Activated naive CD4-positive, alpha-beta T cell treated with Interleukin-2 at 50 U/mL for 16 hours (primary cell): Measurements from ENCODE around the gene CAVIN2.

Experiments used
- DNase-seq: peaks from one replicate; pipeline ENCODE4 v3.0.0-alpha.2; 2020

The CAVIN2 gene, protein sequence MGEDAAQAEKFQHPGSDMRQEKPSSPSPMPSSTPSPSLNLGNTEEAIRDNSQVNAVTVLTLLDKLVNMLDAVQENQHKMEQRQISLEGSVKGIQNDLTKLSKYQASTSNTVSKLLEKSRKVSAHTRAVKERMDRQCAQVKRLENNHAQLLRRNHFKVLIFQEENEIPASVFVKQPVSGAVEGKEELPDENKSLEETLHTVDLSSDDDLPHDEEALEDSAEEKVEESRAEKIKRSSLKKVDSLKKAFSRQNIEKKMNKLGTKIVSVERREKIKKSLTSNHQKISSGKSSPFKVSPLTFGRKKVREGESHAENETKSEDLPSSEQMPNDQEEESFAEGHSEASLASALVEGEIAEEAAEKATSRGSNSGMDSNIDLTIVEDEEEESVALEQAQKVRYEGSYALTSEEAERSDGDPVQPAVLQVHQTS

DNA sequence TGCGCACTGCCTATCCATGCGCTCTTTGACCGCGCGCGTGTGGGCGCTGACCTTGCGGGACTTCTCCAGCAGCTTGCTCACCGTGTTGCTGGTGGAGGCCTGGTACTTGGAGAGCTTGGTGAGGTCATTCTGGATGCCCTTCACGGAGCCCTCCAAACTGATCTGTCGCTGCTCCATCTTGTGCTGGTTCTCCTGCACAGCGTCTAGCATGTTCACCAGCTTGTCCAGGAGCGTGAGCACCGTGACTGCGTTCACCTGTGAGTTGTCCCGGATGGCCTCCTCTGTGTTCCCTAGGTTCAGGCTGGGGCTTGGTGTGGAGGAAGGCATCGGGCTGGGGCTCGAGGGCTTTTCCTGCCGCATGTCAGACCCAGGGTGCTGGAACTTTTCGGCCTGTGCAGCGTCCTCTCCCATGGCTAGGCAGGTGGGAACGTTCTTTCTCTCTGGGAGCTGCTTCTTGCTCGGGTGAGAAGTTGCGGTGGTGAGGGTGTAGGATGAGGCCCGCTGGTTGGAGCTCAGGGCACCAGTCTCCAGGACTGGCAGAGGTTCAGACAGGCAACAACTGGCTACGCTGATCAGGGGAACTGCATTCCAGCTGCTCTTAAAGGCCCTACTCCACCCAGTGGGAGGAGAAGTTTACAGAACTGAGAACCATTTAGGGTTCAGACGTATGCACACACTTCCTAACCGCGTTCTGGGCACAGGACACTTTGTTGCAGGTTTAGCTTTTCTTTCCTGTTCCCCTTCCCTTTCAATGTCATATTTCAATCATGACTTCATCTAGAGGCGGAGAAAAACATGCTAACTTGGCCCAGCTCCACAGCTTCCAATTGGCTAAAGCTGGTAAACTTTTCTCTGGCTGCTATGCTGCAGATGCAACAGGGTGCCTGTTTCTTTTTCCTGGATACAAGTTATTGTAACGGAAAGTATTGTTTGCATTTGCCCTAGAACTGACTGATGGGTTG lies at the start of gene CAVIN2:
TSS of gene CAVIN2 (minus strand) at position 574 of the 962 bp plus-strand sequence. CDS start at position 411, 163 bp downstream.
- DNase-seq = no peak

DNA sequence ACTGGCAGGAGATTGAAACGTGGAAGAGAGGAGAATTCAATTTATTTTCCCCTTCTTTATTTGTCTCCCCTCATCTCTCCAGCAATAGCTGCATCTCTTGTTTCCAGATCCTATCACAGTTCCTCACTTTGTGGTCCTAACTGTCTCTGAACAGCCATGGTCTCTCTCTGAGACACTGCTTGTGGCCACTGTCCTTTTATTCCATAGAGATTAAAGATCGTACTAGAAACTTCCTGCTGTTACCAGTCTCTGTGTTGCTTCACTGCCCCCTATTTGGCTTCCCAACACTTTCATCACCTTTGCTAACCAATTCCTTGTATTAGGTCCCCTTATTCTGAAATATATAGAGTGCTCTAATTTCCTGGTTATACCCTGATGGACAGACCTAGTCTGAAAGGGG lies 48.9 kb upstream of the CAVIN2 start:
- DNase-seq = no peak

DNA sequence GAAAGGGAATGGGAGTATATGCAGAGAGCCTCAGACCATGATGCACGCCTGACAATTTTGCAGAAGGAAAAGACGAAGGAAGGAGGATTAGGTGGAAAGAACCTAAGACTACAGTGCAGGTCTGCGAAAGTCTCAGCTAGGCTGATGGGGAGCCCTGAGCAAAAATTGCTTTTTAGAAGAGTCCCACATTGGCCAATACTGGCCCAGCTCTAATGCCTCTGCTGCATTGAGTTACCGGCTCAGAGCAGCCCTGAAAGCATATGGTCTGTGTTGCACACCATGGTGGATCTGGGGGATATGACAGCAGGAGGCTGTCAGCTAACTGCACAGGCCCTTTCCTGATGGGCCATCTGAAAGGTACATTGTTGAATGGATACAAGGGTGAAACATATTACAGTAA lies 48.3 kb upstream of the CAVIN2 start:
- no peak for DNase-seq

DNA sequence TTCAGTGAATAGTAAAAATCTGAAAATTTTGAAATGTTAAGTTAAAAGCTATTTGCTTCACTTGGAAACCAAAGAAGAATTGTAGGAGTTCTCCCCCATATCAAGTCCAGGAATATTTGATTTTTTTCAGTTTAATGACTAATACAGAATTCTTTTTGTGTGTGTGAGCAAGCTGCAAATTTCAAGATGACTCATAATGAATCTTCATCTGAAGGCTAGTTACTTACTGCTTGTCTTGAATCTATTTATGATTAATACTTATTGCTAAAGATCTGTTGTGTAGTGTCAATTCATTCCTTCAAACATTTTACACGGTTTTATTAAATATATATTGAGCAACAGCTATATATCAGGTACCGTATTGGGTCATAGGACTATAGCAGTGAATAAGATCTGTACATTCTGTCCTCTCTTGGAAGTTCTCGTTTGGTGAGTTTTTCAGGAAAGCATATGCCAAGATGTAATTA lies 47.8 kb upstream of the CAVIN2 start:
- no peak for DNase-seq

DNA sequence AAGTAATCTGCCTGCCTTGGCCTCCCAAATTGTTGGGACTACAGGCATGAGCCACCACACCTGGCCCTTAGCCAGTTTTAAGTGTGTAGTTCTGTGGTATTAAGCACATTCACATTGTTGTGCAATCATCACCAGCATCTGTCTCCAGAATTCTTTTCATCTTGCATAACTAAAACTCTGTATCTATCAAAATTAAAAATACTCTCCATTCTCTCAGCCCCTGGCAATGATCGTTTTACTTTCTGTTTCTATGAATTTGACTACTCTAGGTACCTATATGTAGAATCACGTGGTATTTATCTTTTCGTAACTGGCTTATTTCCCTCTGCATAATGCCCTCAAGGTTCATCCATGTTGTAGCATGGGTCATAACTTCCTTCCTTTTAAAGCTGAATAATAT lies 45.5 kb upstream of the CAVIN2 start:
- DNase-seq = no peak

DNA sequence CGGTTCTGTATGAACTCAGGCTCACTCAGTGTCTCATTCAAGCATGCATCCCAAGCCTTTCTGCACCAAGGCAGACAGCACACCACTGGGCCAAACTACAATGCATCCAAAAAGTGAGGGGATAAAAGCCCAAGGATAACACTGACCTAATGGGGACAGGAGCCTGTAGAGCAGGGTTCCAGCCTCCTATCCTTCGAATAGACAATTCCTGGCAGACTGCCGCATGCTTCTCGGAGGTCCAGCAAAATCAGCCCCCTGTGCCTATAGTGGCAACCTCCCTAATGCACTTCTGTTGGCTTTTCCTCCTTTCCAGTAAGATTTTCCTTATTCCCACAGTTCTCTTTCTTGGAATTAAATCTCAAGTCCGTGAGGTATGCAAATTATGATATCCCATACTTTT lies 44.8 kb upstream of the CAVIN2 start:
- DNase-seq = no peak

DNA sequence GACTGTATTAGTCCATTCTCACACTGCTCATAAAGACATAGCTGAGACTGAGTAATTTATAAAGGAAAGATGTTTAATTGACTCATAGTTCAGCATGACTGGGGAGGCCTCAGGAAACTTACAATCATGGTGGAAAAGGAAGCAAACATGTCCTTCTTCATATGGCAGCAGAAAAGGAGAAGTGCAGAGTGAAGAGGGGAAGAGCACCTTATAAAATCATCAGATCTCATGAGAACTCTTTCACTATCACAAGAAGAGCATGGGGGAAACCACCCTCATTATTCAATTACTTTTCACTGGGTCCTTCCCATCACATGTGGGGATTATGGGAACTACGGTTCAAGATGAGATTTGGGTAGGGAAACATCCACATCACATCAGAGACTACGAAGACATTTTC lies 43.0 kb upstream of the CAVIN2 start:
- no peak for DNase-seq

DNA sequence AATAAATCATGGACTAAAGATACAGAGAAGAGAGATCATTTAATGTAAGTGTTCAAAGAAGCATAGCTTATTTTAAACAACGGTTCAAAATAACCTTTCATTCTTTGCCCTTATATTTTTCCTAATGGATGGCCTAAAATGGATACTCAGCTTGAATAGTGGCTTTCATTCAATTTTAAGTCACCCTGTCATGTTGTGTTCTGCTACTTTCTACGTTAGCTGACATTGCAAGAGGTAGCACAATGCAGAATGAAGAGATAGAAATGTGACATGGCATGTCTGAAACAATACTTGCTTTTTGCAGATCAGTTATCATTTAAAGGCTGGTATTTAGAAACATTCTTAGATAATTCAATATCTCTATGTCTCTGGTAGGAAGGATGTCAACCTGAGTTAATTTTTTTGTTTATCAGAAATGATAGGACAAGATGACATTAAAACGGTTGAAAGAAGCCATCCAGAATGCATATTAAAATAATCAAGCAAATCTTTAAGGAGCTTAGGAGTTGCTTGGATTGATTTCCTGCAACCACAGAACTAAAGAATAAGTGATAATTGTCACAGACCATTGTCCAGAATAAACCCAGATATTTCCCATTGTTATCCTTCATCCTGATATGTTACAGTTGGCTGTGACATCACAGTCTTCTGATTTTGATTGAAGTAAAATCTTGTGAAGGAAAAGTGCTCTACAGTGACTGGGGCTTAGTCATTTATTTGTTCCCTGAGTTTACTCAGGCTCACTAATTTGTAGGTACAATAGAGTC lies 41.7 kb upstream of the CAVIN2 start:
- DNase-seq = no peak

DNA sequence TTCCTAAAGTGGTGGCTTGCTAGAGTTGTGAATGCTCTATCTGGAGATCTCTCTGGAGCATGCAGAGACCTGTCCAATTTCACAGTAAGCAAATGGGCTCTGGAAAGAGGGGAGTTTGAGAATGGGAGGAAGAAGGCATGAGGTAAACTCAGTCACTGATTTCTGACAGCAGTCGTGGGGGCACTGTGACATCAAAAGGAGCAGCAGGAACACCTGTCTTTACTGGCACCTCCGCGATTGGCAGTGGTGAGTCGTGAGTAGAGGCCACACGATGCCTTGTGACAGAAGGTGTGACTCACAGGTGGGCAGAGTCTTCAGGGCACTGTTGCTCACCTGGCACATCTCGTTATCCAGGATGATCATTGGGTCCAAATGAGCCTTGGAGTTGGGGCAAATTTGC lies 38.8 kb upstream of the CAVIN2 start:
- no peak for DNase-seq

DNA sequence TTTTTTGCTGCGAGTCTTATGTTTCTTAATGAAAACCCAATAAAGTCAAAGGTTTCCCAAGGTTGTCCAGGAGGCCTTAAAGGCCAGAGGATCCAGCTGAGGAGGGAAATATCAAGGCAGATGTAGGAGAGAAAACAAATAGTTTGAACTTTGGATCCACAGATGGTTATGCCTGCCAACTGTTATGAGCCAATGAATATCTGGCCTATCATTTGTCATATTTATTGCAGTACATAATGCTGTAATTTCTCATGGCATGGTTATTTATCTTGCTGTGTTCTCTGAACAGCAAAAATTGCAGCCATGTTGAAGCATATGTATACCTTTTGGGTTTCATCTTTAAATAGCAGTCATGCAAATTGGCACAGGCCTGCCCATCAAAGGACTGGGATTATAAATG lies 38.2 kb upstream of the CAVIN2 start:
- no peak for DNase-seq

DNA sequence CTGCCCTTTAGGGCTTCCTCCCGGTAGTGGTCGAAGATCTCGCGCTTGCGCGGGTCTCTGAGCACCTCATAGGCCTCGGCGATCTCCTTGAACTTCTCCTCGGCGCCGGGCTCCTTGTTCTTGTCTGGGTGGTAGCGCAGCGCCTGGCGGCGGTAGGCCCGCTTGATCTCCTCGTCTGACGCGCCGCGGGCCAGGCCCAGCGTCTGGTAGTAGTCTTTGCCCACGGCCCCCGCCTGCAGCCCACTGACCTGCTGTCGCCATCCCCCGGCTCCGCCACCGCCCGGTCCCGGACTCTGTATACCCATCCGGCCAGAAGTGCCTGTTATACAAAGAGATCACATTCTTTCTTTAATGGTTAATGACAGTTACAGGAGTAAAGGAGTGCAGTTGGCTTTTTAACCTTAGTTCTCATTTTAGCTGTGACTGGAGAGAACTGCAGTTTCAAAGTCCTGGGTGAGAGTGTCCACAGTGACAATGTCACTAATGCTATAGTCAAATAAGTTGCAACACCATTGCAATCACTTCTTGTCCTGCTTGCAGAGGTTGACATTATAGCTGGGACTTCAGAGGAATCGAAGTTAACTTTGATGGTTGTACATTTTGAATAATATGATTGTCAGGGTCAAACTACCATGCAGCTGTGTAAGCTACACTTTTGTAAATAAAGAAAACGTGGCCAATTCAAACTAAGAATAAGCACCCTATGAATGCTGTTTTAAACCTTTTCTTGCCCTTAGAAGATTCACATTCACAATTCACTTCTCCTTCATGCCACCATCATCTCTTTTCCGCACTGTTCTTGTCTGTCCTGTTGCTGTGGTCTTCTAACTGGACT lies 35.3 kb upstream of the CAVIN2 start:
- no peak for DNase-seq

DNA sequence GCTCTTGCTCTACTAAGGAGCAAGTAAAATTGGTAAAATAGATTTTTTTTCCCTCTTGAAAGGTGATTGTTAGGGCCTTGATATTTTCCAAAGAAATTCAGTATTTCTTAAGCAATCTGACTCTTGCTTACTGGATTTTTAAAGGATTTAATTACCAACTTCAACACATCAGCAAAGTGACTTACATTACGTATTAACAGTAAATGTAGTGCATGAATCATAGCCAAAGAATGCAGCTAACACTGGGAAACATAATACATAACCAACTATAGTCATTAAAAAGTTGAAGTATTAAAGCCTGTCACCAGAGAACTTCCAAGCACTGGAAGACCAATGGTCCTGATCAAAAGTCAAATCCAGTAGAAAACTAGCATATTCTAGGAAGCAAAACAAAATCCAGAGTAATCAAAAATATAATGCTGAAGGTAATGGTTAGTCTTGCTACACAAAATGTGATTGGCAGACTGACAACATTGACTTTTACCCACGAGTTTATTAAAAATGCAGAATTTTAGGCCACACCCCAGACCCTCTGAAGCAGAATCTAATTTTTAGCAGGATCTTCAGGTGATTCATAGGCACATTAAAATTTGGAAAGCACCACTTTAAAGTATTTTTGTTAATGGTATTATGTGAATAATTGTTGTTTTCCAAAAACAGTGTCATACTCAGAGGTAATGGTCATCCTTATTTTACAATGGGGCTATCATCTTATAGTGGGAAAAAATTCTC lies 31.8 kb upstream of the CAVIN2 start:
- no peak for DNase-seq

DNA sequence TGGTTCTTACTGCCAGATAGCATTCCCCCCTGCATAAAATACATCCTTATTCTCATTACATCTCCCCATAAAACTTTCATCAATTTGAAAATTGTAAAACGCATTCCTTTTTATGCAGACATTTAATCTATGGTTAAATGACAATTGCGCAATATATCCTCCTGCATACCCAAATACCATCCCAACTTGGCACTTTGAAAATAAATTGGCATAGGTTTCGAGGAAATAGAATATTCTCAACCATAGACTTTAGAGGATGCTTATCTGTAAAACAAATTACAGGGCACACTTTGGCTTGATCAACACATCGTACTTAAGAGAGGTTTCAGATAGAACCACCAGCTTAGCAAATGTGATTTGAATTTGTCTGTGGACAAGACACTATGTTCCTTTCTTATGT lies 31.0 kb upstream of the CAVIN2 start:
- no peak for DNase-seq

DNA sequence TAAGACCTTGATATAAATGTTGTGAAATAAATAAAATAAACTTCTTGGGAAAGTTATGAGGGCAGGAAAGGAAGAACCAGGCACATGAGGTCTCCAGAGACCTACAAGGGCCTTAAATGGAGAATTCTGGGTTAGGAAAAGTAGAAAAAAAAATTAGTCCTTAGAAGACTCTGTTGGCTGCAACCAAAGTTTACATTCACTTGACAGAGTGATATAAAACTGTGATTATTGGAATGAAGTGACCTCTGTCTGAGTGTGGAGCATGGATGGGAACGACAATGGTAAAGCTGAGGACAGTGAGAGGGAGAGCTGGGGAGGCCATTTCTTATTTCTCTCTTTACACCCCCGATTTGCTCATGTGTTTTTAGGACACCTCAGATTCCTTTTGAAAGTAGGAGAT lies 29.0 kb upstream of the CAVIN2 start:
- no peak for DNase-seq

DNA sequence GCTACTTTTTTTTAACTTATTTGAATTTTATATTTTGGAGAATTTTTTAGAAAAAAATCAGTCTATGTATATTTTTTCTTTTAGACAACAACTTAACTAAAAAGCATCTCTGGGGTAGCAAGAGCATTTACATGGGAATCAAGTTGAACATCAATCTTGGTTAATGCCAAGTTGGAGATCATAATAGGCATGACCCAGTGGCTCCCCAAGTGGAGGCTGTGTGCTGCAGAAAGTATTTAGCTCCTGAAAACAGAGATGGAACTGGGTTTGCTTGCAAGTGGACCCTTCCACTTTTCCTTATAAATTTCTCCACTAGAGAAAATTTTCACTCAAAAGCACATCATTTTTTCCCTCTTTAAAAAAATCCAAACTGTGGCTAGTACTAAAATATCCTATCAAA lies 23.9 kb upstream of the CAVIN2 start:
- DNase-seq = no peak

DNA sequence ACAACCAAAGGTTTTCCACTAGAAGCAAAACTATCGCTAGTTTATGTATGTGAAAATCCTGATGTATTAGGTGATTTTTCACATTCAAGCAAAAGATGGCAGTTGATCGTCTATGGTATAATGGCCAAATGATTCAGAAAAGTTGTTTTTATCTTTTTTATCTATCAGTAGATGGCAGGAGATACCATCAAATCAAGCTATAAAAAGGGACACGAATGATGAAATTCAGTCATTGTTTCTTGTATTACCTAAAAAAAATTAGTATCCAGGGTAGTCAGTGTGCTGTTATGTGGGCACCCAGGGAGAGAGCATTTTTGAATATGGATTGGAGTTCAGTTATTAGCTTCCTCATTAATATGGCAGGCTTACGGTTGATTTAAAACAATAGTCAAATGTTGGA lies 22.9 kb upstream of the CAVIN2 start:
- DNase-seq = no peak

DNA sequence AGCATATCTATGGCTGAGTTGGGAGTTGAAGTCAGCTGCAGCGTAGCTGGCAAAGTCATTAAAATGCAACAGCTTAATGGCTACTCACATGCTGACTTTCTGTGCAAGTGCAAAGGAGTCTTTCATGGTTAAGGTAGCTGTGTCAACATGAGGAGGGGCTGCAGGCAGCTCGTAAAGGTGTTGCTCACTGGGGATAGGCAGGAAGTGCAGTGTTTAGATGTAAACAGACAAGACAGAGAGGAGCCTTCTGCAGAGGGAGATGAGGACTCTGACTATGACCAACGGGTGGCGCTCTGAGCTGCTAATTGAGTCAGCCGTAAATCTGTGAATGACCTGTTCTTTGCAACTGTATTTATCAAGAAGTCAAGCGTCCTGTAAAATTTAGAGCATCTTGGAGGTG lies 22.3 kb upstream of the CAVIN2 start:
- DNase-seq = no peak

DNA sequence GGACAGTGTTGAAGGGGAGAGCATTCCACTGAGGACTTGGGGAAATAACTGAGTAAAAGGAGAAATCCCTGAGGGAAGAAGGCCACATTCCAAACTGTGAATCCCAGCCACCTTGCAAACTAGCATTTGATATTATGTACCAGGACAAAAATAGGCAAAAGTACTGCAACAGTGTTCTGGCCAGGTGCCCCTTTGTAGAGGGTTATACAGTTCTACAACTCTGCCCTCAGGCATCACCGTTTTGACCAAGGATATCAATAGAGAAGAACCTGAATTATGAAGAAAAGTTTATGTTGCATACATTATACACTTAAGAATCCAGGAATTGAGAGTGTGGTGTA lies 20.6 kb upstream of the CAVIN2 start:
- DNase-seq = no peak

DNA sequence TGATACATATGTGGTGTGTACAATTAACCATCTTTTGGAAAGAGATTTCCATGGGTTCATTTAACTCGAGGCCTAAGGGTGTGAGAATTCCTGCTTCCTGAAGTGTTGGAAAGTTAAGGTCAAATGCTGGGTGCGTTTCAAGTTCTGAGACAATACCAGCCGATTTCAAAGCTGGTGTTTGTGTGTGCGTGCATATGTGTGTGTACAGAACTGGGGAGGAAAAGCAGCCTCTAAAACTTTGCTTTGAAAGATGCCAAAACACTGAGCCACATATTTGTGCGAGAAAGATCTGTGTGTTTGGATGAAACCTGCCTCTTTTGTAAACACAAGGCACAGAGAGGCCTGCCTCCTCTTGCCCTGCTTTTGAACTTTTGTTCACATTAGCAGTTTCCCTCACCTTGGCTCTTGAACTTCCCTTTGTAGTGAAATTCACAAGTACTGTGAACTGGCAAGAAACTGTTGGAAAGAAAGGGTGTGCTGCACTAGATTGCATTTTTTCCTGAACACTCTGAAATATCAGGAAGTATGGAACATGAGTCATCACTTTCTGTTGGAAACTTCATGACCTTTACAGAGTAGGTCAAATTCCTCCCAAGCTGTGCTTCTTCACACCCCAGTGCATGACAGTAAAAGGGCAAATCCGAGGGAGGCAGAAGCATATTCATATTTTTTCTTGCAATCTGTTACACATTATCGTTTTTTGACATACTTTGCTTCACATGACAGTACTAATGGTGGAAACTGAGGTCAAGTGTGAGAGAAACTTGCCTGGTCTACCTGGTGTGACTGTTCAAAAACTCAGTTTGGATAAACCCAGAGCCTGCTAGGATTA lies 20.0 kb upstream of the CAVIN2 start:
- DNase-seq = no peak

DNA sequence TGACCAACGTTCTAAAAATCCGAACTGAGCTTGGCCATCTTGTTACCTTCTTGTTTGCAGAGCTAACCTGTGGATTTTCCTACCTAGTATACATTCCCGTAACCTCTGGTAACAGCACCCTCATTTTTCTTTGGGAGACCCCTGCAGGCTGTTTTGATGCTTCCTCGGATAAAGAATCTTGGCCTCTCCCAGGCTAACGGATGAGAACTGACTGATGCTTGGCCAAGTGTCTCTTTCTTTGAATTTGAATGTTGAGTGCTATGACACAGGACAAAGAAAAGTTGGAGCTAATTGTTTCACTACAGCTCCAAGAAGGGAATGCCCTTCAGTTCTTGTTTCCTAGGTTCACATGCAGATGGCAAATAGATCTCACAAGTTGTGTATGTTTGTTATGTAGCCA lies 19.3 kb upstream of the CAVIN2 start:
- DNase-seq = no peak
